ENCODE results near the gene MRNIP. TPM values are rescaled to one million over a fixed set of nuclear protein-coding genes. Genes with fewer than 3 reads are reported as not detected.

The MRNIP gene
- total RNA-seq, 1 donor from 2014 or later = 21.4 TPM

DNA sequence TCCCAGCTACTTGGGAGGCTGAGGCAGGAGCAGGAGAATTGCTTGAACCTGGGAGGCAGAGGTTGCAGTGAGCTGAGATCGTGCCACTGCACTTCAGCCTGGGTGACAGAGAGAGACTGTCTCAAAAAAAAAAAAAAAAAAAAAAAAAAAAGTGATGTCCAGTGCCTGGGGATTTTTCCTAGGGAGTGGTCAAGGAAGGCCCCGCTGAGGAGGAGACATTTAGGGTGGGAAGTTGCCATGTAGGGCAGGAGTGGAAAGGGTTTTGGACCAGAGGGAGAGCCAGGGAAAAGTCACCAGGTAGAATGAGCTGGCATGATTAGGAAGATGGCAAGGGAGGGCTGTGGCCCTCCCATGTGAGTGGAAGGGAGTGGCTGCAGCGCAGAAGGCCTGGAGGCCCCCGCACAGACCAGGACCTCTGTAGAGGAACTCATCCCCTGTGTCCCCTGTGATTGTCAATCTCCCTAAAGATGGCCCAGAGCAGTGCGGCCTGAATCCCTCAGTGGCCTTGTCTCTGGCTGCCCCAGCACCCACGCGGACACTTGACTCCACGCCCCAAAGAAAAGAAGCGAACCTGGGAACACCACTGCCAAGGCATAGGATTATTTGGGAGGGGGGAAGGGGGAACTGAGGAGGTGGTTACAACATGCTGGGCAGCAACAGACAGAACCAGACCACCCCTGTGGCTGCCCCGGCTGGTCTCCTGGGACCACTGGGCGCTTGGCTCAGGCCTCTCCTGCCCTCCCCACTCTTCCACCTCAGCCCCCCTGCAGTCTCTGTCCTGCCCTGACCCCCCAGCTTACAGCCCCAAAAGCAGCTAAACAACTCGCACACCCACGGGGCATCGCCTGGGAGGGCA lies 40.5 kb downstream of the MRNIP start:
- Histone ChIP-seq H3K4me3 (ENCODE audit: low read length in 3 of 3) (peak overlapping the region; percentile 78 to 94 (median 83)), H3K36me3 (ENCODE audit: control insufficient read depth in 3 of 3, insufficient read depth in 3 of 3, low read length in 3 of 3) (peaks cover 12 to 18% (median 14%) of the 10 kb centered on the region in 3 donors), H3K9me3 (ENCODE audit: control insufficient read depth in 3 of 3, low read length in 3 of 3) (no peaks in the 10 kb centered on the region), H3K27me3 (ENCODE audit: control insufficient read depth in 3 of 3, insufficient read depth in 3 of 3, low read length in 3 of 3) (no peaks in the 10 kb centered on the region), H3K9ac (ENCODE audit: low read depth in 1 of 3, low read length in 3 of 3) (peak overlapping the region; percentile 77 to 100 (median 88)), H3K27ac (ENCODE audit: low read depth, low read length) (peak overlapping the region; percentile 99), H3K4me1 (ENCODE audit: control insufficient read depth in 3 of 3, insufficient read depth in 3 of 3, low read length in 3 of 3) (peaks cover 41 to 46% (median 45%) of the 10 kb centered on the region in 3 donors)

DNA sequence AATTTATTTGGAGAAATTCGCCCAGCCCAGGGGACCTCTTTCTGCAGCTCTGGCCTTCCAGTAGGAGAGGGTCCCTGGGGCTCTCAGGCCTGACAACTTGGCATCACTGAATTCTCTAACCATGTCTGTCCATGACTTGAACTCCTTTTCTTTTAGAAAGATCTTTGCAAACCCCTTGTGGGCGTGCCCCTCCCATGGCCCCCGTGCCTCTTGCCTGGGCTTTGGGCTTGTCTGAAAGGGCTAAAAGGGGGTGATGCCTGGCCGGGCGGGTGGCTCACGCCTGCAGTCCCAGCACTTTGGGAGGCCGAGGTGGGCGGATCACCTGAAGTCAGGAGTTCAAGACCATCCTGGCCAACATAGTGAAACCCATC lies 41.2 kb downstream of the MRNIP start:
- peak overlapping the region in 2 of 3 donors; percentile 67 to 79 for H3K9ac ChIP-seq (ENCODE audit: low read depth in 1 of 3, low read length in 3 of 3)
- H3K27me3 ChIP-seq (ENCODE audit: control insufficient read depth in 3 of 3, insufficient read depth in 3 of 3, low read length in 3 of 3) = no peaks in the 10 kb centered on the region
- peak overlapping the region; percentile 58 for H3K27ac ChIP-seq (ENCODE audit: low read depth, low read length)
- peak overlapping the region; percentile 30 to 67 (median 61) for H3K4me3 ChIP-seq (ENCODE audit: low read length in 3 of 3)
- H3K9me3 ChIP-seq (ENCODE audit: control insufficient read depth in 3 of 3, low read length in 3 of 3) = no peaks in the 10 kb centered on the region
- peaks cover 8 to 12% (median 12%) of the 10 kb centered on the region in 3 donors for H3K36me3 ChIP-seq (ENCODE audit: control insufficient read depth in 3 of 3, insufficient read depth in 3 of 3, low read length in 3 of 3)
- peaks cover 35 to 40% (median 38%) of the 10 kb centered on the region in 3 donors for H3K4me1 ChIP-seq (ENCODE audit: control insufficient read depth in 3 of 3, insufficient read depth in 3 of 3, low read length in 3 of 3)

DNA sequence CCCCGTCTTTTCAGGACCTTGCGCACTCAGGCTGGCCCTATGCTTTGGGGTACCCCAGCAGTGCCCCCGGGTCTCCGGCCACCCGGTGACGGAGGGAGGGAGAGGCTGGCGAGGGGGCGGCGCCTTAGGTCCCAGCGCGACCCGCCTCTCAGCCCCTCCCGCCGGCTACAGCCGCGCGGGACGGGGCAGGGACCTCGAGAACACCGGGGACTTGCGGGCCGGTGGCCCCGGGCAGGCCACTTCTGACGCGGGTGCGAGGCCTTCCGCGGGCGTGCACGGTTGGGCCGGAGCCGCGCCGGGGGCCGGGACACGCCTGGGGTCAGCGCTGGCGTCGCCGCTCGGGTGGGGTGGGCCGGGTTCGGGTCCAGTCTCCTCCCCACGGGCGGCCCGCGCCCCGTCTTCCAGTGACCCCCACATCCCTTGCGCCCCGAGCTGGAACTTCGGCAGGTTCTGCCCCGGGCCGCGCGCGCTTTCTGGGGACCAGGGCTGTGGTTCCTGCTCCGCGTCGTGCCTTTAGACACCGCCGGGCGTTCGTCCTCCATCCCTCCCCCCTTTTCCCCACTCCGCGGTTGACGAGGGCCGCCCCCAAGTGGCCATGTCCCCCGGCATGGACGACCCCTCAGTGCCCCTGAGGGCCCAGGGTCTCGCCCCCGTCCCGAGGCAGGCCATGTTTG lies 41.7 kb downstream of the MRNIP start:
- peak overlapping the region; percentile 30 to 67 (median 61) for H3K4me3 ChIP-seq (ENCODE audit: low read length in 3 of 3)
- peak overlapping the region; percentile 51 to 79 (median 67) for H3K9ac ChIP-seq (ENCODE audit: low read depth in 1 of 3, low read length in 3 of 3)
- H3K36me3 ChIP-seq (ENCODE audit: control insufficient read depth in 3 of 3, insufficient read depth in 3 of 3, low read length in 3 of 3) = peaks cover 4 to 8% (median 7%) of the 10 kb centered on the region in 3 donors
- H3K27ac ChIP-seq (ENCODE audit: low read depth, low read length) = peak overlapping the region; percentile 58
- no peaks in the 10 kb centered on the region for H3K27me3 ChIP-seq (ENCODE audit: control insufficient read depth in 3 of 3, insufficient read depth in 3 of 3, low read length in 3 of 3)
- H3K4me1 ChIP-seq (ENCODE audit: control insufficient read depth in 3 of 3, insufficient read depth in 3 of 3, low read length in 3 of 3) = peaks cover 29 to 34% (median 33%) of the 10 kb centered on the region in 3 donors
- no peaks in the 10 kb centered on the region for H3K9me3 ChIP-seq (ENCODE audit: control insufficient read depth in 3 of 3, low read length in 3 of 3)

DNA sequence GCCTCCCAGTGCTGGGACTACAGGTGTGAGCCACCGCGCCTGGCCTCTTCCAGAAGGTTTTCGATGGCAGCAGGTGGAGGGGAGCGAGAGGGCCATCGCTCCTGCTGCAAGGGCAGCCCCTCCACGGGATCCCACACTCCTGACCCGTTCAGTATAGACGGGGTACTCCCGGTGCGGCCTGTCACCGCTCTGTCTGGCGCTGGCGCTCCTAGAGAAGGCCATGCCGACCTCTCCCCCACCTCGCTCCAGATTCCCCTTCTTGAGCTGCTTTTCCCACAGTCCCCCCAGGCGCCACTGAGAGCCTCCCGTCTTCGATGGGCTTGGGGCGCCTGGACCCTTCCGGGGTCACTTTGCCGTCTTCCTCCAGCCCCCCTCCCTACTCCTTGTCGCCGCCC lies 42.2 kb downstream of the MRNIP start:
- peaks cover 27 to 32% (median 31%) of the 10 kb centered on the region in 3 donors for H3K4me1 ChIP-seq (ENCODE audit: control insufficient read depth in 3 of 3, insufficient read depth in 3 of 3, low read length in 3 of 3)
- H3K36me3 ChIP-seq (ENCODE audit: control insufficient read depth in 3 of 3, insufficient read depth in 3 of 3, low read length in 3 of 3) = peaks cover 4 to 6% (median 4%) of the 10 kb centered on the region in 3 donors
- no peaks in the 10 kb centered on the region for H3K27me3 ChIP-seq (ENCODE audit: control insufficient read depth in 3 of 3, insufficient read depth in 3 of 3, low read length in 3 of 3)
- H3K9me3 ChIP-seq (ENCODE audit: control insufficient read depth in 3 of 3, low read length in 3 of 3) = no peaks in the 10 kb centered on the region
- H3K27ac ChIP-seq (ENCODE audit: low read depth, low read length) = no peak overlapping the region
- H3K4me3 ChIP-seq (ENCODE audit: low read length in 3 of 3) = peak overlapping the region; percentile 14 to 67 (median 61)
- H3K9ac ChIP-seq (ENCODE audit: low read depth in 1 of 3, low read length in 3 of 3) = peak overlapping the region in 2 of 3 donors; percentile 67 to 79

DNA sequence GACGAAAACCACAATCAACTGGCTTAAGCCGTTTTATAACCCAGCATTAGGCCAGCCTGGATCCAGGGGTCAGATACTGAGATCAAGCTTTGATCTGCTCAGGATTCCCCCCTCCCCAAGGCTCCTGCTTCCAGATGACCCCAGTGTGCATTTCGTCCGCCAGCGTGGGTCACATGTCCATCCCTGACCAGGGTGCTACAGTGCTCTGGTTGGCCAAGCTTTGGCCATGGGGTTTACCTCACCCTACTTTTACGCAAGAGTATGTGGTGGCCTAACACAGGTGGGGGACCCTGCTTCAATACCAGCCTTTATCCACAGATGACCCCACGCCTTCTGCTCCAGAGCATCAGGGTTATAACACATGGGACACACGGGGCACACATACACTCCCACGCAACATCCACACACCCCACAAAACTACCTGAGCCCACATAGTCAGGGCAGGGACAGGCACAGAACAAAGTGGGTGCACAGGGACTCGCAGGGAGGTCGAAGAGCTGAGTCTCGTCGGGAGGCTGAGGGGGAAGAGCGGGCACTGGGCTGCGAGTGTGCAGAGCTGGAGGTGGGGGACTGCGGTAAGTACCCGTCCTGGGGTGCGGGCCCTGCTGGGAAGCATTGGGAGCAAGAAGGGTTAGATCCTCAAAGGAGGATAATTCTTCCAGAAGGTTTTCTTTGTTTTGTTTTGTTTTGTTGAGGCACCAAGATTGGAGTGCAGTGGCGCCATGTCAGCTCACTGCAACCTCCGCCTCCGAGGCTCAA lies 42.9 kb downstream of the MRNIP start:
- no peak overlapping the region for H3K9ac ChIP-seq (ENCODE audit: low read depth in 1 of 3, low read length in 3 of 3)
- H3K27me3 ChIP-seq (ENCODE audit: control insufficient read depth in 3 of 3, insufficient read depth in 3 of 3, low read length in 3 of 3) = no peaks in the 10 kb centered on the region
- H3K4me1 ChIP-seq (ENCODE audit: control insufficient read depth in 3 of 3, insufficient read depth in 3 of 3, low read length in 3 of 3) = peaks cover 27 to 32% (median 31%) of the 10 kb centered on the region in 3 donors
- no peak overlapping the region for H3K4me3 ChIP-seq (ENCODE audit: low read length in 3 of 3)
- peaks cover 0 to 6% (median 4%) of the 10 kb centered on the region in 3 donors for H3K36me3 ChIP-seq (ENCODE audit: control insufficient read depth in 3 of 3, insufficient read depth in 3 of 3, low read length in 3 of 3)
- no peaks in the 10 kb centered on the region for H3K9me3 ChIP-seq (ENCODE audit: control insufficient read depth in 3 of 3, low read length in 3 of 3)
- H3K27ac ChIP-seq (ENCODE audit: low read depth, low read length) = no peak overlapping the region

DNA sequence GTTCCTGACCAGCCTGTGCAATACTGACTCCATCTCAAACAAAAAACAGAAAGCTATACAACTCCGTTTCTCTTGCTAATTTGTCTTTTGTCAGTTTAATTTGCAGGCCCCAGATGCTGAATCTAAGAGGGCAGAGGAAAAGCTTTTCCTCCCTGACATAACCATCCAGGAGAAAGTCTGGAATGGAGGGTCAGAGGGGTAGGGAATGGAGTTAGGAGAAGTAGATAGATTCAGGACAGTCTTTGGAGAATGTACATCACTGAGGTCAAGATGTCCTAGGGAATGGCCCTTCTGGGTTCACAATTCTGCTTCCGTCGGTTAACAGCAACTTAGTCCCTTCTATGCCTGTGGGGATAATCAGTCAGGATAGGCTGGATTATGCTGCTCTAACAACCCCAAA lies 44.5 kb downstream of the MRNIP start:
- Histone ChIP-seq H3K9me3 (ENCODE audit: control insufficient read depth in 3 of 3, low read length in 3 of 3) (no peaks in the 10 kb centered on the region), H3K27me3 (ENCODE audit: control insufficient read depth in 3 of 3, insufficient read depth in 3 of 3, low read length in 3 of 3) (no peaks in the 10 kb centered on the region), H3K9ac (ENCODE audit: low read depth in 1 of 3, low read length in 3 of 3) (no peak overlapping the region), H3K36me3 (ENCODE audit: control insufficient read depth in 3 of 3, insufficient read depth in 3 of 3, low read length in 3 of 3) (peaks cover 0 to 6% (median 4%) of the 10 kb centered on the region in 3 donors), H3K27ac (ENCODE audit: low read depth, low read length) (no peak overlapping the region), H3K4me3 (ENCODE audit: low read length in 3 of 3) (no peak overlapping the region), H3K4me1 (ENCODE audit: control insufficient read depth in 3 of 3, insufficient read depth in 3 of 3, low read length in 3 of 3) (peaks cover 14 to 18% (median 18%) of the 10 kb centered on the region in 3 donors)

DNA sequence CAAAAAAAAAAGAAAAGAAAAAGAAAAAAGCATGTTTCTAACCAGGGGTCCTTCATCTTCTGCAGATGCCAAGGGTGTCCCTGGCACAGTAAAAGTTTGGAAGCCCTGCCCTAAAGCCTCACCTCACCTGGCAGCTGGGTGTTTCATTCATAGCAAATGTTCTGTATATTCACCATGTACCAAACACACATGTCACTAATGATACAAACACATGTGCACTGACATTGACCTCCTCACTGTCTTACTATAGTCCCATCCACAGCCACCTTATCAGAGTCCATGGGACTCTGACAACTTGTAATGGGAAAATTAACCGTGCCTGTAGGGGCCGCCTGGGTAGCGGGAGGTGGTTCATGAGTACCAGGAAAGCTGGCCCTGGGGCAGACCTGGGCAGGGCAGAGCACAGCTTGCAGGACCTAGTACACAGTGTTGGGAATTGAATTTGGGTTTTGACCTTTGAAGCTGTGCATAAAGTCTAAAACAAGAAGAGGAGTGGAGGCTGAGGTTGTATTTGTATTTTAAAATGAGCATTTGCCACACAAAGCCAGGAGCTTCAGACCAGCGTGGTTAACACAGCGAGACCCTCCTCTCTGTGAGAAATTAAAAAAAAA lies 45.5 kb downstream of the MRNIP start:
- H3K36me3 ChIP-seq (ENCODE audit: control insufficient read depth in 3 of 3, insufficient read depth in 3 of 3, low read length in 3 of 3) = peaks cover 0 to 6% (median 4%) of the 10 kb centered on the region in 3 donors
- H3K4me1 ChIP-seq (ENCODE audit: control insufficient read depth in 3 of 3, insufficient read depth in 3 of 3, low read length in 3 of 3) = peaks cover 7 to 11% (median 11%) of the 10 kb centered on the region in 3 donors
- no peaks in the 10 kb centered on the region for H3K9me3 ChIP-seq (ENCODE audit: control insufficient read depth in 3 of 3, low read length in 3 of 3)
- no peak overlapping the region for H3K4me3 ChIP-seq (ENCODE audit: low read length in 3 of 3)
- H3K27ac ChIP-seq (ENCODE audit: low read depth, low read length) = no peak overlapping the region
- H3K9ac ChIP-seq (ENCODE audit: low read depth in 1 of 3, low read length in 3 of 3) = no peak overlapping the region
- no peaks in the 10 kb centered on the region for H3K27me3 ChIP-seq (ENCODE audit: control insufficient read depth in 3 of 3, insufficient read depth in 3 of 3, low read length in 3 of 3)

DNA sequence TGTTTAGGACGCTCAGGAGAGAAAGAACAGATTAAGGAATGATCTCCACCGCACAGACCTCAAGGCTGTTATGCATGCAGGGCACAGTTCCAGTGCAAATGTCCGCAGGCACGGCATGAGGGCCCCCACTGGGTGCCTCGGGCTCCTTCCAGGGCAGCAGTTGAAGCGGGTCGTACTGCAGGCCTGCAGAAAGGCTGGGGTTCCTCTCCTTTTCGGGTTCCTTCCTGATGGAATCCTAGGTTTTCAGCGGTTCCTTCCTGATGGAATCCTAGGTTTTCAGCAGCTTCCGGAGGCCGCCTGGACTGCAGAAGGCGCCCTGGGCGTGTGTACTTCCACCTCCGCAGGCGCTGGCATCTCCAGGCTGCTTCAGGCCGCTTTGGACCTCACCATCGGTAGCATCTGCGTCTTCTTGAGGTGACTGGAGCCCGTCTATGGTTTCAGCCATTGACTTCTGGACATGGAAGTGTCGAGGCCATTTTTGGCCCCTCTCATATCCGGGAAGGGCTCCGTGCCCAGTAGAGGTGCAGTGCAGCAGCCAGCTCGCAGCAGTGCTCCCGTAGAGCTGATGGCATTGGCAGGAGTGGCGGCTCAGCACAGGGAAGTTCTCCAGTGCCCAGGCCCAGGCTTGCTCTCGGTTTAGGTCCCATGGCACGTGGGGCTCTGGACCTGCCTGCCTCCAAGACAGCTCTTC lies 46.3 kb downstream of the MRNIP start:
- H3K9me3 ChIP-seq (ENCODE audit: control insufficient read depth in 3 of 3, low read length in 3 of 3) = no peaks in the 10 kb centered on the region
- no peak overlapping the region for H3K4me3 ChIP-seq (ENCODE audit: low read length in 3 of 3)
- no peaks in the 10 kb centered on the region for H3K27me3 ChIP-seq (ENCODE audit: control insufficient read depth in 3 of 3, insufficient read depth in 3 of 3, low read length in 3 of 3)
- peaks cover 0 to 6% (median 4%) of the 10 kb centered on the region in 3 donors for H3K36me3 ChIP-seq (ENCODE audit: control insufficient read depth in 3 of 3, insufficient read depth in 3 of 3, low read length in 3 of 3)
- no peak overlapping the region for H3K27ac ChIP-seq (ENCODE audit: low read depth, low read length)
- peaks cover 1 to 5% (median 4%) of the 10 kb centered on the region in 3 donors for H3K4me1 ChIP-seq (ENCODE audit: control insufficient read depth in 3 of 3, insufficient read depth in 3 of 3, low read length in 3 of 3)
- H3K9ac ChIP-seq (ENCODE audit: low read depth in 1 of 3, low read length in 3 of 3) = no peak overlapping the region

Data from skeletal muscle tissue (tissue), 4 donors.